ENCODE results near the gene POLDIP3. TPM values are rescaled to one million over a fixed set of nuclear protein-coding genes. Genes with fewer than 3 reads are reported as not detected.
"Not testable (repeated sequence)": the region's sequence is repeated elsewhere in the genome, so short reads cannot be mapped to it uniquely, and the experiment has no call there.

POLDIP3 gene
- total RNA-seq, 1 donor from 2014 or later = 39.4 TPM

- intact Hi-C loops (cut with micrococcal nuclease); DNase-seq: not testable (repeated sequence)
- peak; percentile 79 for ATAC-seq
Observed at GRCh38 chr22:42537199-42537831, 77.4 kb downstream of the POLDIP3 start.

GRCh38 chr22:42536634-42537033 lies 78.0 kb downstream of the POLDIP3 start:
- intact Hi-C loops (cut with micrococcal nuclease); ATAC-seq; DNase-seq: not testable (repeated sequence)

GRCh38 chr22:42536166-42536565 lies 78.5 kb downstream of the POLDIP3 start:
- DNase-seq = no peak
- ATAC-seq = no peak
- intact Hi-C loops (cut with micrococcal nuclease) = no loop called here

- ATAC-seq; DNase-seq; intact Hi-C loops (cut with micrococcal nuclease): not testable (repeated sequence)
Observed at GRCh38 chr22:42535082-42535731, 79.5 kb downstream of the POLDIP3 start.

Other genes starting within 250 kb of the POLDIP3 start
- gene NFAM1, start 182.5 kb downstream of the POLDIP3 start, total RNA-seq = 2.0 TPM
- 16.0 TPM for gene RRP7A, start 95.1 kb downstream of the POLDIP3 start, total RNA-seq
- gene SERHL2, start 60.9 kb downstream of the POLDIP3 start, total RNA-seq = 1.6 TPM
- 0.55 TPM for gene ATP5MGL, start 25.7 kb upstream of the POLDIP3 start, total RNA-seq
- 283 TPM for gene CYB5R3, start 34.5 kb upstream of the POLDIP3 start, total RNA-seq
- 81.7 TPM for gene A4GALT, start 106.0 kb upstream of the POLDIP3 start, total RNA-seq
- gene ARFGAP3, start 242.4 kb upstream of the POLDIP3 start, total RNA-seq = 25.8 TPM